WTC11 (cell line): ENCODE data around the gene FBXL13.

Experiments used
- CBFB ChIP-seq: sonication (generic); formaldehyde crosslinking; IDR thresholded peaks from 2 replicates; pipeline ENCODE4 v1.8.1; 2022; ENCODE audit warnings: mild to moderate bottlenecking, low read depth, missing genetic modification reagents
- CREB1 ChIP-seq: sonication (generic); formaldehyde crosslinking; IDR thresholded peaks from 2 replicates; pipeline ENCODE4 v1.8.0; 2023; ENCODE audit warnings: mild to moderate bottlenecking, missing genetic modification reagents
- JAZF1 ChIP-seq: fragments of 250-450 bp; sonication (Bioruptor Pico); IDR thresholded peaks from 2 replicates; pipeline ENCODE4 v1.9.0; 2021; ENCODE audit warnings: moderate library complexity, mild to moderate bottlenecking, inconsistent platforms
- JUN ChIP-seq: sonication (generic); formaldehyde crosslinking; IDR thresholded peaks from 2 replicates; pipeline ENCODE4 v1.8.0; 2023; ENCODE audit warnings: mild to moderate bottlenecking, missing genetic modification reagents
- TF ChIP-seq, protein P1 (sequence below): fragments of 200-600 bp; IDR thresholded peaks from 2 replicates; pipeline ENCODE4 v1.8.0; 2022; ENCODE audit warnings: antibody characterized with exemption
- TF ChIP-seq, protein P2 (sequence below): fragments of 250-450 bp; sonication (Bioruptor Pico); IDR thresholded peaks from 2 replicates; pipeline ENCODE4 v1.9.0; 2021; ENCODE audit warnings: moderate library complexity, mild to moderate bottlenecking, inconsistent platforms, borderline replicate concordance

DNA sequence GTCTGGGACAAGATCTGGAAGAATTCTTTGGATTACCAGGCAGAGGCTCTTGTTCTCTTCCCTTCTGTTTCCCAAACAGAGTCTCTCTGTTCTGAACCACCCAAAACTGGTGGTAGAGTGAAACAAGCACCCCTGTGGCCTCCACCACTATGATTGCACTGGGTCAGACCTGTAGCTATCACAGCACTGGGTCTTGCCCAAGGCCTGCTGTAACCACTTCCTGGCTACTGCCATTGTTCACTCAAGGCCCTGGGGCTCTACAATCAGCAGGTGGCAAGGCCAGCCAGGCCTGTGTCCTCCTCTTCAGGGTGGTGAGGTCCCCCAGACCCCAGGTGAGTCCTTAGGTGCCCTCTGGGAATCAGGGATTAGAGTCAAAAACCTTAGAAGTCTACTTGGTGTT, 165.9 kb downstream of the FBXL13 start:
- no peak for TF ChIP-seq CBFB (CRISPR knock-in tag)
- TF ChIP-seq, protein P1, sequence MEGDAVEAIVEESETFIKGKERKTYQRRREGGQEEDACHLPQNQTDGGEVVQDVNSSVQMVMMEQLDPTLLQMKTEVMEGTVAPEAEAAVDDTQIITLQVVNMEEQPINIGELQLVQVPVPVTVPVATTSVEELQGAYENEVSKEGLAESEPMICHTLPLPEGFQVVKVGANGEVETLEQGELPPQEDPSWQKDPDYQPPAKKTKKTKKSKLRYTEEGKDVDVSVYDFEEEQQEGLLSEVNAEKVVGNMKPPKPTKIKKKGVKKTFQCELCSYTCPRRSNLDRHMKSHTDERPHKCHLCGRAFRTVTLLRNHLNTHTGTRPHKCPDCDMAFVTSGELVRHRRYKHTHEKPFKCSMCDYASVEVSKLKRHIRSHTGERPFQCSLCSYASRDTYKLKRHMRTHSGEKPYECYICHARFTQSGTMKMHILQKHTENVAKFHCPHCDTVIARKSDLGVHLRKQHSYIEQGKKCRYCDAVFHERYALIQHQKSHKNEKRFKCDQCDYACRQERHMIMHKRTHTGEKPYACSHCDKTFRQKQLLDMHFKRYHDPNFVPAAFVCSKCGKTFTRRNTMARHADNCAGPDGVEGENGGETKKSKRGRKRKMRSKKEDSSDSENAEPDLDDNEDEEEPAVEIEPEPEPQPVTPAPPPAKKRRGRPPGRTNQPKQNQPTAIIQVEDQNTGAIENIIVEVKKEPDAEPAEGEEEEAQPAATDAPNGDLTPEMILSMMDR, result no peak
- no peak for TF ChIP-seq JAZF1 (CRISPR knock-in tag)
- TF ChIP-seq, protein P2, sequence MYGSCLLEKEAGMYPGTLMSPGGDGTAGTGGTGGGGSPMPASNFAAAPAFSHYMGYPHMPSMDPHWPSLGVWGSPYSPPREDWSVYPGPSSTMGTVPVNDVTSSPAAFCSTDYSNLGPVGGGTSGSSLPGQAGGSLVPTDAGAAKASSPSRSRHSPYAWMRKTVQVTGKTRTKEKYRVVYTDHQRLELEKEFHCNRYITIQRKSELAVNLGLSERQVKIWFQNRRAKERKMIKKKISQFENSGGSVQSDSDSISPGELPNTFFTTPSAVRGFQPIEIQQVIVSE (CRISPR knock-in tag), result no peak
- no peak for TF ChIP-seq CREB1
- no peak for TF ChIP-seq JUN
